Measurements from ENCODE around the gene DYNC2LI1.

- no peak for TF ChIP-seq ZBTB7A (IDR thresholded peaks at IDR 0.05; ENCODE audit: low read depth)
- no peak for TF ChIP-seq TAF1 (IDR thresholded peaks at IDR 0.05; ENCODE audit: low read depth)
- no peak for TF ChIP-seq REST (IDR thresholded peaks at IDR 0.05; ENCODE audit: low read depth)
- no peak for TF ChIP-seq CREB1 (IDR thresholded peaks at IDR 0.05; ENCODE audit: low read depth)
Observed at GRCh38 chr2:43837033-43837432, 63.2 kb downstream of the DYNC2LI1 start.
